HepG2 (cell line): ENCODE results near the gene MDP1. TPM values are rescaled to one million over a fixed set of nuclear protein-coding genes. Genes with fewer than 3 reads are reported as not detected.

ENCODE experiments used
- BORCS8-MEF2B ChIP-seq: sonication (generic); formaldehyde crosslinking; IDR thresholded peaks from 2 replicates; pipeline ENCODE4 v1.8.0; 2022; ENCODE audit warnings: mild to moderate bottlenecking, missing genetic modification reagents
- CHD4 ChIP-seq: fragments of 200-600 bp; sonication (generic); IDR thresholded peaks from 2 replicates; pipeline ENCODE4 v1.7.0; 2017; ENCODE audit warnings: mild to moderate bottlenecking, low read length, borderline replicate concordance
- ETS1 ChIP-seq: sonication (generic); formaldehyde crosslinking; IDR thresholded peaks from 2 replicates; pipeline ENCODE4 v1.4.0; 2020; ENCODE audit warnings: missing genetic modification reagents
- KLF9 ChIP-seq: IDR thresholded peaks from 2 replicates; pipeline ENCODE4 v1.6.1; 2016; ENCODE audit warnings: low read depth
- MBD4 ChIP-seq: IDR thresholded peaks from 2 replicates; pipeline ENCODE4 v1.6.1; 2012; ENCODE audit warnings: low read length, inconsistent platforms, borderline replicate concordance
- RFX3 ChIP-seq: IDR thresholded peaks from 2 replicates; pipeline ENCODE4 v1.6.1; 2016; ENCODE audit warnings: missing biosample characterization, missing genetic modification reagents
- SAP130 ChIP-seq: IDR thresholded peaks from 2 replicates; pipeline ENCODE4 v1.6.1; 2016; ENCODE audit warnings: low read depth
- SKIL ChIP-seq: sonication (generic); formaldehyde crosslinking; IDR thresholded peaks from 2 replicates; pipeline ENCODE4 v1.8.0; 2022; ENCODE audit warnings: missing genetic modification reagents, mild to moderate bottlenecking, moderate library complexity, borderline replicate concordance
- ZNF124 ChIP-seq: sonication (generic); formaldehyde crosslinking; IDR thresholded peaks from 2 replicates; pipeline ENCODE4 v1.4.0; 2020; ENCODE audit warnings: missing genetic modification reagents
- ZNF576 ChIP-seq: sonication (generic); formaldehyde crosslinking; IDR thresholded peaks from 2 replicates; pipeline ENCODE4 v1.4.0; 2020; ENCODE audit warnings: mild to moderate bottlenecking, missing genetic modification reagents
- ZNF646 ChIP-seq: sonication (generic); formaldehyde crosslinking; IDR thresholded peaks from 2 replicates; pipeline ENCODE4 v1.9.0; 2021; ENCODE audit warnings: mild to moderate bottlenecking, missing genetic modification reagents
- ZNF784 ChIP-seq: sonication (generic); formaldehyde crosslinking; IDR thresholded peaks from 2 replicates; pipeline ENCODE4 v1.5.1; 2020; ENCODE audit warnings: missing genetic modification reagents, mild to moderate bottlenecking, borderline replicate concordance
- ZNF850 ChIP-seq: sonication (generic); formaldehyde crosslinking; conservative IDR thresholded peaks from 2 replicates; pipeline ENCODE4 v1.9.0; 2021; ENCODE audit warnings: mild to moderate bottlenecking, missing genetic modification reagents
- ZZZ3 ChIP-seq: sonication (generic); formaldehyde crosslinking; IDR thresholded peaks from 2 replicates; pipeline ENCODE4 v1.4.0; 2020; ENCODE audit warnings: missing genetic modification reagents, mild to moderate bottlenecking, borderline replicate concordance
- polyA plus RNA-seq, 8 experiments: library from polyadenylated mRNA; depleted of rRNA in 3 of 8; stranded (reverse) in 7 of 8; unstranded in 1 of 8; fragments of >200 nt; fragmentation: Illumina TruSeq in 4 of 8; extraction: Trizol in 4 of 8; gene quantifications; 2 replicates each; pipeline versions ENCODE4 v1.2.1 to v1.2.3, GENCODE V29; 2011 to 2016; ENCODE audit warnings: low read depth in 4 of 8, missing spikeins in 1 of 8, mixed read lengths in 1 of 8; ENCODE audit not compliant: insufficient read depth in 1 of 8
- total RNA-seq, 5 experiments: library from RNA; depleted of rRNA; stranded (reverse); fragments of >200 nt; fragmentation: Illumina TruSeq; extraction: Trizol; gene quantifications; 2 replicates each; pipeline ENCODE4 v1.2.3, GENCODE V29; 2016; ENCODE audit warnings: low read depth in 1 of 5

The MDP1 gene
- total and polyA plus RNA-seq, 2 of the 13 experiments (the other 11 are each of a cell fraction or from before 2014, with no cell fraction given), result 44.1 to 48.7 TPM

GRCh38 chr14:24215495-24216344 is at the start of gene MDP1 (continued):
- 0 out of 2 replicates have a peak, but pooled peaks have one; percentile 53 for TF ChIP-seq ETS1 (CRISPR knock-in tag)
- peak; percentile 95 for TF ChIP-seq ZNF576 (CRISPR knock-in tag)
- TF ChIP-seq ZNF646 (CRISPR knock-in tag), result peak; percentile 53; the same call in 1 of the 2 replicates
- peak; percentile 17; the same call in 1 of the 2 replicates for TF ChIP-seq RFX3
- peak; percentile 97 for TF ChIP-seq ZZZ3 (CRISPR knock-in tag)
- peak; percentile 99 for TF ChIP-seq SAP130 (CRISPR knock-in tag)
- TF ChIP-seq KLF9 (CRISPR knock-in tag), result peak; percentile 98
- TF ChIP-seq MBD4, result no peak
- TF ChIP-seq BORCS8-MEF2B, result peak; percentile 99
- peak; percentile 97; the same call in 1 of the 2 replicates for TF ChIP-seq ZNF124
- TF ChIP-seq ZNF784, result no peak
- no peak for TF ChIP-seq ZNF850 (CRISPR knock-in tag)
- TF ChIP-seq CHD4, result no peak; the same call in 1 of the 2 replicates
- TF ChIP-seq SKIL (CRISPR knock-in tag), result no peak; the same call in 1 of the 2 replicates
